Measurements from ENCODE around the gene ADAMTSL1. TPM values are rescaled to one million over a fixed set of nuclear protein-coding genes. Genes with fewer than 3 reads are reported as not detected.

The ADAMTSL1 gene
- total RNA-seq, 1 experiment from 2014 or later = 1.2 TPM

GRCh38 chr9:18810581-18810980 lies 336.6 kb downstream of the ADAMTSL1 start:
- Histone ChIP-seq H3K9ac (ENCODE audit: extremely low read depth, insufficient read length, low read length) (no peak overlapping the region), H4K8ac (replicated peaks; ENCODE audit: insufficient read length, low read depth, low read length) (no peak overlapping the region), H3K56ac (ENCODE audit: insufficient read length, low read depth, low read length) (no peak overlapping the region), H3K9me3 (ENCODE audit: control insufficient read depth, low read depth, low read length) (no peaks in the 10 kb centered on the region), H2AK5ac (ENCODE audit: insufficient read length, low read length) (no peak overlapping the region), H2BK15ac (ENCODE audit: low read depth, low read length) (no peak overlapping the region), H4K5ac (ENCODE audit: insufficient read length, low read depth, low read length) (no peak overlapping the region), H2BK20ac (ENCODE audit: low read depth, low read length, poor library complexity, severe bottlenecking) (no peak overlapping the region), H2AFZ (ENCODE audit: low read length) (no peak overlapping the region), H3T11ph (ENCODE audit: low read length) (no peak overlapping the region), H4K91ac (ENCODE audit: insufficient read length, low read depth, low read length) (no peak overlapping the region), H3K27me3 (ENCODE audit: insufficient read depth, low read length) (no peaks in the 10 kb centered on the region), H3K4me2 (ENCODE audit: insufficient read depth, insufficient read length, low read length) (no peak overlapping the region), H3K14ac (ENCODE audit: insufficient read depth, low read length) (no peak overlapping the region), H2BK120ac (ENCODE audit: low read depth, low read length, poor library complexity, severe bottlenecking) (no peak overlapping the region), H3K79me1 (ENCODE audit: insufficient read depth, low read depth, low read length, poor library complexity, severe bottlenecking) (no peaks in the 10 kb centered on the region), H2BK12ac (ENCODE audit: insufficient read length, low read depth, low read length) (no peak overlapping the region), H4K20me1 (ENCODE audit: control insufficient read depth, insufficient read depth, insufficient read length) (no peaks in the 10 kb centered on the region), H3K23ac (ENCODE audit: insufficient read length, low read depth, low read length) (no peak overlapping the region), H3K4me1 (ENCODE audit: insufficient read depth, low read length) (no peaks in the 10 kb centered on the region; the same call in 1 of the 2 replicates), H3K18ac (ENCODE audit: insufficient read length, low read depth, low read length) (no peak overlapping the region), H3K4ac (ENCODE audit: low read depth, low read length) (no peak overlapping the region), H3K27ac (ENCODE audit: insufficient read length, low read depth, low read length) (no peak overlapping the region), H3K79me2 (ENCODE audit: insufficient read depth, low read length) (no peaks in the 10 kb centered on the region), H2BK5ac (ENCODE audit: insufficient read length, low read length) (no peak overlapping the region), H3K23me2 (ENCODE audit: insufficient read length, low read depth, low read length, poor library complexity, severe bottlenecking) (no peaks in the 10 kb centered on the region)
- no peak overlapping the region for H3K27ac Mint-ChIP-seq
- TF ChIP-seq CTCF (conservative IDR thresholded peaks at IDR 0.05) = no peak
- H3K4me1 Mint-ChIP-seq = peaks cover 8% of the 10 kb centered on the region in 2 experiments
- H3K36me3 Mint-ChIP-seq (ENCODE audit: insufficient read depth in 1 of 3, low read depth in 3 of 3) = no peaks in the 10 kb centered on the region
- H3K27me3 Mint-ChIP-seq (ENCODE audit: low read depth) = no peaks in the 10 kb centered on the region
- DNase-seq = no peak
- no CpG with 5 or more reads among the region's 1 CpG for WGBS (ENCODE audit: extremely low coverage, insufficient read length, low lambda C conversion rate)
- no peak overlapping the region for H3K4me3 Mint-ChIP-seq
- peaks cover 0 to 5% of the 10 kb centered on the region in 2 experiments; a peak in 1 of 5 replicates for H3K9me3 Mint-ChIP-seq

All from H9 (cell line).